IMR-90 (cell line): ENCODE measurements around the gene KANSL1L. TPM values are rescaled to one million over a fixed set of nuclear protein-coding genes. Genes with fewer than 3 reads are reported as not detected.

Source experiments
- ATAC-seq: fragments of 200-7000 bp; cut with Tn5 transposase; 2 replicates; pipeline ENCODE4 v1.9.1; 2020; ENCODE audit warnings: low read depth, mild to moderate bottlenecking, moderate library complexity
- BruUV-seq: library from RNA; stranded (reverse); fragments of 400-500 nt; replicated peaks from 2 replicates; lab custom pipeline; 2021; lab: Mats Ljungman, UMichigan
- CTCF ChIA-PET: fragments of 300-600 bp; formaldehyde crosslinking; extraction: SDS; loops from one replicate; lab custom pipeline; 2021; ENCODE audit warnings: antibody characterized with exemption; lab: Yijun Ruan, JAX
- POLR2A ChIA-PET: fragments of 300-600 bp; sonication (Branson Sonifier 250); formaldehyde crosslinking; loops from one replicate; lab custom pipeline; 2022; ENCODE audit warnings: antibody characterized with exemption; ENCODE audit not compliant: unreplicated experiment; lab: Charles Lee
- DNase-seq: peaks from one replicate; pipeline ENCODE4 v3.0.0; 2013
- H2AFZ ChIP-seq: replicated peaks from 2 replicates; pipeline ENCODE3; 2013; ENCODE audit warnings: low read length, mild to moderate bottlenecking; ENCODE audit not compliant: poor library complexity
- H2AK5ac ChIP-seq: 2 replicates; pipeline ENCODE4 v1.6.1; 2013; ENCODE audit warnings: low read depth, low read length, inconsistent platforms
- H2AK9ac ChIP-seq: replicated peaks from 2 replicates; pipeline ENCODE3; 2013; ENCODE audit warnings: mild to moderate bottlenecking, low read depth, low read length, moderate library complexity; ENCODE audit not compliant: poor library complexity
- H2BK120ac ChIP-seq: 2 replicates; pipeline ENCODE4 v1.6.1; 2013; ENCODE audit warnings: low read depth, low read length, inconsistent platforms
- H2BK15ac ChIP-seq: 3 replicates; pipeline ENCODE4 v1.6.1; 2013; ENCODE audit warnings: low read depth, low read length, inconsistent platforms
- H2BK20ac ChIP-seq: 2 replicates; pipeline ENCODE4 v1.6.1; 2013; ENCODE audit warnings: low read depth, mild to moderate bottlenecking, inconsistent platforms, low read length, moderate library complexity
- H2BK5ac ChIP-seq: 2 replicates; pipeline ENCODE4 v1.6.1; 2013; ENCODE audit warnings: mild to moderate bottlenecking, low read depth, low read length, inconsistent platforms; ENCODE audit not compliant: poor library complexity, severe bottlenecking
- H3K14ac ChIP-seq: replicated peaks from 2 replicates; pipeline ENCODE4 v1.6.1; 2013; ENCODE audit warnings: low read depth, low read length, inconsistent platforms
- H3K18ac ChIP-seq: 2 replicates; pipeline ENCODE4 v1.6.1; 2013; ENCODE audit warnings: low read depth, low read length, control low read depth
- H3K23ac ChIP-seq: 2 replicates; pipeline ENCODE4 v1.6.1; 2013; ENCODE audit warnings: low read depth, low read length, inconsistent platforms
- H3K27ac ChIP-seq: 2 replicates; pipeline ENCODE4 v1.5.1; 2013; ENCODE audit warnings: mild to moderate bottlenecking, control low read depth, low read length; ENCODE audit not compliant: insufficient read depth
- H3K27me3 ChIP-seq: 2 replicates; pipeline ENCODE4 v1.6.1; 2013; ENCODE audit warnings: low read length; ENCODE audit not compliant: control insufficient read depth, insufficient read depth
- H3K36me3 ChIP-seq: 2 replicates; pipeline ENCODE4 v1.6.1; 2013; ENCODE audit warnings: low read length, mixed read lengths; ENCODE audit not compliant: control insufficient read depth, insufficient read depth
- H3K4ac ChIP-seq: 2 replicates; pipeline ENCODE4 v1.6.1; 2013; ENCODE audit warnings: low read depth, low read length, inconsistent platforms
- H3K4me1 ChIP-seq: 2 replicates; pipeline ENCODE4 v1.6.1; 2013; ENCODE audit warnings: low read length, mixed read lengths; ENCODE audit not compliant: control insufficient read depth, insufficient read depth
- H3K4me2 ChIP-seq: 2 replicates; pipeline ENCODE4 v1.6.1; 2013; ENCODE audit warnings: low read depth, mild to moderate bottlenecking, control low read depth, low read length, moderate library complexity
- H3K4me3 ChIP-seq: 2 replicates; pipeline ENCODE4 v1.5.1; 2013; ENCODE audit warnings: low read depth, mild to moderate bottlenecking, control low read depth, low read length, moderate library complexity; ENCODE audit not compliant: insufficient read depth
- H3K56ac ChIP-seq: 2 replicates; pipeline ENCODE4 v1.6.1; 2013; ENCODE audit warnings: low read length, inconsistent platforms; ENCODE audit not compliant: insufficient read depth; ENCODE audit errors: extremely low read depth
- H3K79me1 ChIP-seq, 2 experiments: 2 replicates each; pipeline ENCODE4 v1.6.1; 2013; ENCODE audit warnings: low read length in 2 of 2, inconsistent platforms in 1 of 2, low read depth in 1 of 2
- H3K9ac ChIP-seq: 2 replicates; pipeline ENCODE4 v1.6.1; 2013; ENCODE audit warnings: low read depth, low read length, control low read depth
- H3K9me1 ChIP-seq: 2 replicates; pipeline ENCODE4 v1.6.1; 2013; ENCODE audit warnings: low read length, inconsistent platforms; ENCODE audit not compliant: insufficient read depth
- H3K9me3 ChIP-seq: 2 replicates; pipeline ENCODE4 v1.6.1; 2013; ENCODE audit warnings: low read length; ENCODE audit not compliant: control insufficient read depth, insufficient read depth
- H4K20me1 ChIP-seq: 2 replicates; pipeline ENCODE4 v1.6.1; 2013; ENCODE audit warnings: low read length, inconsistent platforms; ENCODE audit not compliant: insufficient read depth
- H4K5ac ChIP-seq: 2 replicates; pipeline ENCODE4 v1.6.1; 2013; ENCODE audit warnings: mild to moderate bottlenecking, low read depth, low read length, control low read depth
- H4K8ac ChIP-seq, 2 experiments: 2 replicates each; pipeline ENCODE4 v1.6.1; 2013; ENCODE audit warnings: low read depth in 2 of 2, low read length in 2 of 2, control low read depth in 1 of 2, inconsistent platforms in 1 of 2
- H4K91ac ChIP-seq: 2 replicates; pipeline ENCODE4 v1.6.1; 2013; ENCODE audit warnings: low read depth, low read length, inconsistent platforms; ENCODE audit not compliant: insufficient read depth
- BHLHE40 ChIP-seq: fragments of 150-350 bp; IDR thresholded peaks from 2 replicates; pipeline ENCODE4 v1.6.1; 2016; ENCODE audit warnings: mild to moderate bottlenecking, low read depth, low read length
- CEBPB ChIP-seq: IDR thresholded peaks from 2 replicates; pipeline ENCODE4 v1.6.1; 2012; ENCODE audit warnings: low read depth, low read length, improper control_type of control experiment
- CHD1 ChIP-seq: IDR thresholded peaks from 2 replicates; pipeline ENCODE4 v1.6.1; 2012; ENCODE audit warnings: low read depth, low read length, improper control_type of control experiment
- FOS ChIP-seq: fragments of 150-350 bp; IDR thresholded peaks from 2 replicates; pipeline ENCODE4 v1.6.1; 2016; ENCODE audit warnings: low read depth, low read length
- MXI1 ChIP-seq: IDR thresholded peaks from 2 replicates; pipeline ENCODE4 v1.6.1; 2012; ENCODE audit warnings: low read depth, mild to moderate bottlenecking, low read length, moderate library complexity, borderline replicate concordance
- RFX5 ChIP-seq: IDR thresholded peaks from 2 replicates; pipeline ENCODE4 v1.8.0; 2012; ENCODE audit warnings: low read depth, mild to moderate bottlenecking, low read length, moderate library complexity
- WGBS, 2 experiments: methylation state at CpG; one replicate each; pipeline versions ENCODE4 v1.1.5 to v1.1.7; 2013; ENCODE audit warnings: missing lambda C conversion rate in 2 of 2; ENCODE audit not compliant: insufficient read length in 1 of 2; ENCODE audit errors: extremely low coverage in 2 of 2; 5-methylcytosine and 5-hydroxymethylcytosine counted together
- dilution Hi-C: fragments of 300-500 bp; cut with HindIII; formaldehyde crosslinking; loops from one replicate; pipeline ENCODE4 v1.14.3; 2018; ENCODE audit warnings: low sequenced_read_pairs; ENCODE audit not compliant: unreplicated experiment
- in situ Hi-C: fragments of 300-500 bp; cut with MboI; formaldehyde crosslinking; loops from 3 replicates; pipeline ENCODE4 v1.14.3; 2019; ENCODE audit warnings: low sequenced_read_pairs, inconsistent platforms, mixed read lengths
- intact Hi-C: fragments of 100-400 bp; cut with micrococcal nuclease; formaldehyde crosslinking; loops from 2 replicates; pipeline ENCODE4 v1.10.0; 2022
- polyA plus RNA-seq, 3 experiments: library from polyadenylated mRNA; depleted of rRNA; stranded (reverse); fragments of >200 nt; gene quantifications; 2 replicates each; pipeline ENCODE4 v1.2.3, GENCODE V29; 2012; ENCODE audit warnings: low replicate concordance in 1 of 3
- total RNA-seq: library from RNA; depleted of rRNA; stranded (reverse); fragments of >200 nt; gene quantifications from 2 replicates; pipeline ENCODE4 v1.2.3, GENCODE V29; 2012
- TF ChIP-seq, protein P1 (sequence below): conservative IDR thresholded peaks from 2 replicates; pipeline ENCODE4 v1.5.1; 2012; ENCODE audit warnings: mild to moderate bottlenecking, low read depth, low read length, improper control_type of control experiment

Gene KANSL1L
- total and polyA plus RNA-seq, 2 of the 4 experiments (the other 2 are of a cell fraction), result 3.1 to 7.2 TPM

DNA sequence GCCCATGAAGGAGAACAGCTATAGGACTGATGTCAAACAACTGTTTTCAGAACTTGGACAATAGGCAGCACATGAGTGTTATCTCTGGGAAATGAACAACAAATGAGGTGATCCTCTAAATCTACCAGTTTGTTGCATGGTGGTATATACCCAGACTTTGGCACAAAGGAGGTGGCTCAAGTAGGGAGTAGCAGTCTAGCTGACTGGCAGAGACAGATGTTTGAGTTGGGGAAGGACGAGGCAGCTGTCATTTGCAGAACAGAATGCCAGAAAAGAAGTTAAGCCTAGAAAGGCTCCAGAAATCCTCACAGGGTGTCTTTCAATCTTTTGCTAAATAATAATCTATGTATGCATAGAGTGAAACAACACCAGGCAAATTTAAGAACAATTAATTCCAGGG, 121.4 kb downstream of the KANSL1L start:
- Histone ChIP-seq H3K4ac (no peak overlapping the region), H2BK15ac (no peak overlapping the region), H3K18ac (no peak overlapping the region), H3K4me2 (no peak overlapping the region), H3K4me3 (no peak overlapping the region), H4K8ac (no peak overlapping the region), H2AFZ (no peak overlapping the region), H3K23ac (no peak overlapping the region), H4K20me1 (no peaks in the 10 kb centered on the region), H3K4me1 (no peaks in the 10 kb centered on the region), H3K9ac (no peak overlapping the region), H3K79me1 (no peaks in the 10 kb centered on the region), H3K36me3 (peaks cover under 1% of the 10 kb centered on the region; the same call in 1 of the 2 replicates), H2BK120ac (no peak overlapping the region), H3K27me3 (no peaks in the 10 kb centered on the region), H3K27ac (no peak overlapping the region), H3K9me3 (no peaks in the 10 kb centered on the region), H2BK5ac (no peak overlapping the region), H2AK5ac (no peak overlapping the region), H3K56ac (no peak overlapping the region), H4K91ac (no peak overlapping the region), H2BK20ac (no peak overlapping the region), H3K14ac (no peak overlapping the region), H3K9me1 (no peaks in the 10 kb centered on the region), H2AK9ac (no peak overlapping the region), H4K5ac (no peak overlapping the region)
- ChIA-PET POLR2A (no interaction called here), CTCF (interaction anchor here (0.6 kb wide), 1 partner anchor 148 kb away, joined by 3 read pairs; no protein-coding TSS in a partner anchor)
- no TSS peak for BruUV-seq
- intact Hi-C loops (no loop called here), dilution Hi-C loops (no loop called here), in situ Hi-C loops (no loop called here)
- TF ChIP-seq RFX5 (no peak), FOS (no peak), CEBPB (no peak), BHLHE40 (no peak), CHD1 (no peak), MXI1 (no peak)
- TF ChIP-seq, protein P1, sequence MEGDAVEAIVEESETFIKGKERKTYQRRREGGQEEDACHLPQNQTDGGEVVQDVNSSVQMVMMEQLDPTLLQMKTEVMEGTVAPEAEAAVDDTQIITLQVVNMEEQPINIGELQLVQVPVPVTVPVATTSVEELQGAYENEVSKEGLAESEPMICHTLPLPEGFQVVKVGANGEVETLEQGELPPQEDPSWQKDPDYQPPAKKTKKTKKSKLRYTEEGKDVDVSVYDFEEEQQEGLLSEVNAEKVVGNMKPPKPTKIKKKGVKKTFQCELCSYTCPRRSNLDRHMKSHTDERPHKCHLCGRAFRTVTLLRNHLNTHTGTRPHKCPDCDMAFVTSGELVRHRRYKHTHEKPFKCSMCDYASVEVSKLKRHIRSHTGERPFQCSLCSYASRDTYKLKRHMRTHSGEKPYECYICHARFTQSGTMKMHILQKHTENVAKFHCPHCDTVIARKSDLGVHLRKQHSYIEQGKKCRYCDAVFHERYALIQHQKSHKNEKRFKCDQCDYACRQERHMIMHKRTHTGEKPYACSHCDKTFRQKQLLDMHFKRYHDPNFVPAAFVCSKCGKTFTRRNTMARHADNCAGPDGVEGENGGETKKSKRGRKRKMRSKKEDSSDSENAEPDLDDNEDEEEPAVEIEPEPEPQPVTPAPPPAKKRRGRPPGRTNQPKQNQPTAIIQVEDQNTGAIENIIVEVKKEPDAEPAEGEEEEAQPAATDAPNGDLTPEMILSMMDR, result no peak
- no peak for ATAC-seq
- DNase-seq, result no peak
- WGBS, 2 experiments, result no CpG with 5 or more reads among the region's 1 CpG
